ENCODE data around the gene FAM118B. TPM values are rescaled to one million over a fixed set of nuclear protein-coding genes. Genes with fewer than 3 reads are reported as not detected.

Gene FAM118B
- total RNA-seq, 1 donor from 2014 or later = 24.8 TPM

- Mint-ChIP-seq H3K4me1 (ENCODE audit: unreplicated experiment) (peaks cover 24% of the 10 kb centered on the region), H3K27me3 (peaks cover 2% of the 10 kb centered on the region), H3K27ac (no peak overlapping the region), H3K9me3 (peaks cover 5% of the 10 kb centered on the region), H3K4me3 (no peak overlapping the region), H3K36me3 (peaks cover 3% of the 10 kb centered on the region)
- no peak for DNase-seq (ENCODE audit: extremely low spot score, unreplicated experiment)
- no peak for TF ChIP-seq CTCF (conservative IDR thresholded peaks at IDR 0.05)
Measured at GRCh38 chr11:126172596-126173038, 39.0 kb upstream of the FAM118B start.

GRCh38 chr11:126173257-126173656, 38.3 kb upstream of the FAM118B start:
- H3K4me1 Mint-ChIP-seq (ENCODE audit: unreplicated experiment) = peaks cover 23% of the 10 kb centered on the region
- H3K36me3 Mint-ChIP-seq = peaks cover 3% of the 10 kb centered on the region
- H3K27ac Mint-ChIP-seq = no peak overlapping the region
- H3K27me3 Mint-ChIP-seq = peaks cover 2% of the 10 kb centered on the region
- peaks cover 5% of the 10 kb centered on the region for H3K9me3 Mint-ChIP-seq
- TF ChIP-seq CTCF (conservative IDR thresholded peaks at IDR 0.05) = no peak
- no peak overlapping the region for H3K4me3 Mint-ChIP-seq
- no peak for DNase-seq (ENCODE audit: extremely low spot score, unreplicated experiment)

- DNase-seq (ENCODE audit: extremely low spot score, unreplicated experiment) = no peak
- H3K9me3 Mint-ChIP-seq = no peaks in the 10 kb centered on the region
Measured at GRCh38 chr11:126174816-126175215, 36.8 kb upstream of the FAM118B start.

GRCh38 chr11:126175393-126175792, 36.2 kb upstream of the FAM118B start:
- Mint-ChIP-seq H3K4me3 (no peak overlapping the region), H3K4me1 (ENCODE audit: unreplicated experiment) (peaks cover 14% of the 10 kb centered on the region), H3K27me3 (peaks cover 2% of the 10 kb centered on the region), H3K27ac (no peak overlapping the region), H3K36me3 (peaks cover 3% of the 10 kb centered on the region), H3K9me3 (no peaks in the 10 kb centered on the region)
- DNase-seq (ENCODE audit: extremely low spot score, unreplicated experiment) = no peak
- no peak for TF ChIP-seq CTCF (conservative IDR thresholded peaks at IDR 0.05)

More at GRCh38 chr11:126174816-126175215, 36.8 kb upstream of the FAM118B start:
- H3K27me3 Mint-ChIP-seq = peaks cover 2% of the 10 kb centered on the region
- no peak for TF ChIP-seq CTCF (conservative IDR thresholded peaks at IDR 0.05)
- peaks cover 3% of the 10 kb centered on the region for H3K36me3 Mint-ChIP-seq
- no peak overlapping the region for H3K4me3 Mint-ChIP-seq
- no peak overlapping the region for H3K27ac Mint-ChIP-seq
- H3K4me1 Mint-ChIP-seq (ENCODE audit: unreplicated experiment) = peaks cover 15% of the 10 kb centered on the region

GRCh38 chr11:126176853-126177470, 34.6 kb upstream of the FAM118B start:
- TF ChIP-seq CTCF (conservative IDR thresholded peaks at IDR 0.05) = no peak
- H3K27ac Mint-ChIP-seq = no peak overlapping the region

More at GRCh38 chr11:126176853-126177470, 34.6 kb upstream of the FAM118B start:
- Mint-ChIP-seq H3K36me3 (peaks cover 3% of the 10 kb centered on the region), H3K4me1 (ENCODE audit: unreplicated experiment) (peaks cover 14% of the 10 kb centered on the region), H3K27me3 (peaks cover 2% of the 10 kb centered on the region), H3K4me3 (no peak overlapping the region), H3K9me3 (no peaks in the 10 kb centered on the region)
- DNase-seq (ENCODE audit: extremely low spot score, unreplicated experiment) = no peak

Data from type B pancreatic cell (in vitro differentiated cells).